ENCODE data around the gene ADAMTSL5. TPM values are rescaled to one million over a fixed set of nuclear protein-coding genes. Genes with fewer than 3 reads are reported as not detected.
A peak's percentile ranks its signal among the peaks of the same experiment; 100 is the strongest.

The ADAMTSL5 gene
- total and polyA plus RNA-seq, 9 of the 15 experiments (the other 6 are each of a cell fraction or from before 2014, with no cell fraction given) = 1.0 to 11.6 (median 4.1) TPM

DNA sequence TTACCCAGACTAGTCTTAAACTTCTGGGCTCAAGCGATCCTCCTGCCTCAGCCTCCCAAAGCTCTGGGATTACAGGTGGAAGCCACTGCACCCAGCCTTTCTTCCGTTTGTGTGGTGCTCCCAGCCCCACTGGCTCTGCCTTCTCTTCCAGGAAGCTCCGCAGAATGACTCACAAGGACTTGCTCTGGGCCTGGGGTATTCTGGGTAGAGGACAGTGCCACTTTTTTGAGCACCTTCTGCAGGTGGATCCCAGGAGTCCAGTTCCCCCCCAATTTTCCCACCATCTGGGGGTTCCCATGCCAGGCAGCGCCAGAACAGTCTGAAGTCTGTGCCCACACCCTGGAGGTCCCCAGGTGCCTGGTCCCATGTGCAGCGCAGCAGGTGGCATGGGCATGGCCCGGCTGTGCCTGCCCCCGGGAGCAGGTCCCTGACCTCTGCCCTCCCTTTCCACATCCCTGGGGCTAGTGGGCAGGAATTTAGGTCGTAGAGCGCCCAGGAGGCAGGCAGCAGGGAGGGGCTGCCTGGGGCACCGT lies 20.3 kb downstream of the ADAMTSL5 start (continued):
- TF ChIP-seq, protein P1, sequence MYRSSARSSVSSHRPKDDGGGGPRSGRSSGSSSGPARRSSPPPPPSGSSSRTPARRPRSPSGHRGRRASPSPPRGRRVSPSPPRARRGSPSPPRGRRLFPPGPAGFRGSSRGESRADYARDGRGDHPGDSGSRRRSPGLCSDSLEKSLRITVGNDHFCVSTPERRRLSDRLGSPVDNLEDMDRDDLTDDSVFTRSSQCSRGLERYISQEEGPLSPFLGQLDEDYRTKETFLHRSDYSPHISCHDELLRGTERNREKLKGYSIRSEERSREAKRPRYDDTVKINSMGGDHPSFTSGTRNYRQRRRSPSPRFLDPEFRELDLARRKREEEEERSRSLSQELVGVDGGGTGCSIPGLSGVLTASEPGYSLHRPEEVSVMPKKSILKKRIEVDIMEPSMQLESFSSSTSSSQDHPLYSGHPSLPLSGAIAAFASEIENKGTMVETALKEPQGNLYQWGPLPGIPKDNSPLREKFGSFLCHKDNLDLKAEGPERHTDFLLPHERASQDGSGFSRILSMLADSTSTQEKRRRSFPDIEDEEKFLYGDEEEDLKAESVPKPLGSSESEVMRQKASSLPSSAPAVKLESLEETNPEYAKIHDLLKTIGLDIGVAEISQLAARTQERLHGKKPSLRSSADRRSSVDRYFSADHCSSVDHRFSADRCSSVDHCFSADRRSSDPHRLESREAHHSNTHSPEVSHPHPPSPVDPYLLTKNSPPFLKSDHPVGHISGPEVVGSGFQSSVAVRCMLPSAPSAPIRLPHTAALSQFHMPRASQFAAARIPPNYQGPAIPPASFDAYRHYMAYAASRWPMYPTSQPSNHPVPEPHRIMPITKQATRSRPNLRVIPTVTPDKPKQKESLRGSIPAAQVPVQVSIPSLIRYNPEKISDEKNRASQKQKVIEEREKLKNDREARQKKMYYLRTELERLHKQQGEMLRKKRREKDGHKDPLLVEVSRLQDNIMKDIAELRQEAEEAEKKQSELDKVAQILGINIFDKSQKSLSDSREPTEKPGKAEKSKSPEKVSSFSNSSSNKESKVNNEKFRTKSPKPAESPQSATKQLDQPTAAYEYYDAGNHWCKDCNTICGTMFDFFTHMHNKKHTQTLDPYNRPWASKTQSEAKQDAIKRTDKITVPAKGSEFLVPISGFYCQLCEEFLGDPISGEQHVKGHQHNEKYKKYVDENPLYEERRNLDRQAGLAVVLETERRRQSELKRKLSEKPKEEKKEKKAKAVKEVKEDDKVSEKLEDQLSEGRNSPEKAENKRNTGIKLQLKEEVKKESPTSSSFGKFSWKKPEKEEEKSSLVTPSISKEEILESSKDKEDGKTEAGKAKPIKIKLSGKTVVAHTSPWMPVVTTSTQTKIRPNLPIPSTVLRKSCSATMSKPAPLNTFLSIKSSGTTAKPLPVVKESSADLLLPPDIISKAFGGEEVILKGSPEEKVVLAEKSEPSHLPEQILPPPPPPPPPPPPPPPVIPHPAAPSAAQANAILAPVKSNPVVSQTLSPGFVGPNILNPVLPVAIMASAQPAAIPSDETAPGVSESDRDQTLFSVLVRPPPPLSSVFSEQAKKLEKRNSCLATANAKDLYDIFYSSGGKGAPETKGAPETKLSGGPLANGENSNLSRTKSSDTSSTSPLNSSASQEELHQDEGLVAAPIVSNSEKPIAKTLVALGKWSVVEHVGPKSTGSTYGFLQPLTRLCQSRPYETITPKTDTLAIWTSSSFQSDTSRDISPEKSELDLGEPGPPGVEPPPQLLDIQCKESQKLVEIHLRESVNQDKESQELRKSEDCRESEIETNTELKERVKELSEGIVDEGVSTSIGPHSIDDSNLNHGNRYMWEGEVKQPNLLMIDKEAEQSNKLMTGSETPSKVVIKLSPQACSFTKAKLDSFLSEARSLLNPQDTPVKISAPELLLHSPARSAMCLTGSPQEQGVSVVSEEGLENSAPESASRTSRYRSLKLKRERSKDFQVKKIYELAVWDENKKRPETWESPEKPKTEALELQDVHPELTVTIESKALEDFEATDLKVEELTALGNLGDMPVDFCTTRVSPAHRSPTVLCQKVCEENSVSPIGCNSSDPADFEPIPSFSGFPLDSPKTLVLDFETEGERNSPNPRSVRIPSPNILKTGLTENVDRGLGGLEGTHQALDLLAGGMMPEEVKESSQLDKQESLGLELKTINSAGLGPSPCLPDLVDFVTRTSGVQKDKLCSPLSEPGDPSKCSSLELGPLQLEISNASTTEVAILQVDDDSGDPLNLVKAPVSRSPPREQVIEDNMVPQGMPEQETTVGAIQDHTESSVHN (IDR thresholded peaks at IDR 0.05; ENCODE audit: borderline replicate concordance in 1 of 2, low read depth in 1 of 2) = no peak
- TF ChIP-seq ZNF24 (IDR thresholded peaks at IDR 0.05) (no peak), ZNF143 (CRISPR knock-in tag; IDR thresholded peaks at IDR 0.05) (peak; percentile 52), SRF (CRISPR knock-in tag; IDR thresholded peaks at IDR 0.05) (no peak), POLR2G (IDR thresholded peaks at IDR 0.05; ENCODE audit: low read depth, low read length) (0 out of 2 replicates have a peak, but pooled peaks have one; percentile 25), ZBTB7A (IDR thresholded peaks at IDR 0.05; ENCODE audit: borderline replicate concordance, control insufficient read depth, low read depth, low read length) (no peak)
